Suppressor macrophage treated with lipopolysaccharide for 1 hour (primary cell): ENCODE measurements around the gene PAFAH1B1.
"Not testable (repeated sequence)": the region's sequence is repeated elsewhere in the genome, so short reads cannot be mapped to it uniquely, and the experiment has no call there.

Experiments used
- DNase-seq, 3 donors: peaks; one replicate each; pipeline ENCODE4 v3.0.0-alpha.2; 2020 to 2022

Gene PAFAH1B1

DNA sequence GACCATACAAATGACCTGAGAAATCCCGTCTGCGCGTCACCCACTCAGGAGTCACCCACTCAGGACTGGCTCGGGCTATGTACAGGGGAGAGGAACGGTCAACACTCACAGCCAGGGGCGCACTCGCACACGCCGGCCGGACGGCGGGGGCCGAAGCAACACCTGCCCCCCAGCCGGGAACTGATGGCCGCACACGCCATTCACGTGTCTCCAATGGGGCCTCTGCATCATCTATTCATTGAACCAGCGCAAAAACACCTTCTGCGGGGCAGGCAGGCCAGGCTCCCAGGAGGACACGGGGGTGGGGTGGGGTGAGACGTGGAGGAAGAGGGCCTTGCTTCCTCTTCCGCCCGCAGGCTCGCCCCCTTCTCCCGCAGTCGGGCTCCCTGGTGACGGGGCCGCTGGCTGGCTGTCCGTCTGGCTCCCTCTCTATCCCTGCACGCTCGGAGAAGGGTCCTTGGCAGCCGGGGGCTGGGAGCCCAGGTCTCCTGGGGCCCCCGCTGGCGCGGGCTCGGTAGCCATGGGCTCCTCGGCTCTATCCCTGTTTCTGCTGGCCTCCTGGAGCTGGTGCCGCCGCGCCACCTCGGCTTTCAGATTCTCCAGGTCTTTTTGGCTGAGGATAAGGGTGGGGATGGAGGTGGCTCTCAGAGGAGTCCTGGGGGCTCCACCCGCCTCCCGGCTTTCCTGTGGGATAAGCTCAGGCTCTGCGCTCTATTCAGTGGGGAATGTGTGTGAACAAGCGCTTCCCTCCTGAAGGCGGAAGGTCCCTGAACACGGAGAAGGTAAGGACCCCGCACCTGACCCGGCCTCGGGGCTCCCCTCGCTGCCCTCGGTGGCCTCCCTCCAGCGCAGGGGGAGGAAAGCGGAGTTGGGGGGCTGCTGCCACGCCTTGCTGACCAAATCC is 97.0 kb downstream of the PAFAH1B1 start:
- no peak for DNase-seq

DNA sequence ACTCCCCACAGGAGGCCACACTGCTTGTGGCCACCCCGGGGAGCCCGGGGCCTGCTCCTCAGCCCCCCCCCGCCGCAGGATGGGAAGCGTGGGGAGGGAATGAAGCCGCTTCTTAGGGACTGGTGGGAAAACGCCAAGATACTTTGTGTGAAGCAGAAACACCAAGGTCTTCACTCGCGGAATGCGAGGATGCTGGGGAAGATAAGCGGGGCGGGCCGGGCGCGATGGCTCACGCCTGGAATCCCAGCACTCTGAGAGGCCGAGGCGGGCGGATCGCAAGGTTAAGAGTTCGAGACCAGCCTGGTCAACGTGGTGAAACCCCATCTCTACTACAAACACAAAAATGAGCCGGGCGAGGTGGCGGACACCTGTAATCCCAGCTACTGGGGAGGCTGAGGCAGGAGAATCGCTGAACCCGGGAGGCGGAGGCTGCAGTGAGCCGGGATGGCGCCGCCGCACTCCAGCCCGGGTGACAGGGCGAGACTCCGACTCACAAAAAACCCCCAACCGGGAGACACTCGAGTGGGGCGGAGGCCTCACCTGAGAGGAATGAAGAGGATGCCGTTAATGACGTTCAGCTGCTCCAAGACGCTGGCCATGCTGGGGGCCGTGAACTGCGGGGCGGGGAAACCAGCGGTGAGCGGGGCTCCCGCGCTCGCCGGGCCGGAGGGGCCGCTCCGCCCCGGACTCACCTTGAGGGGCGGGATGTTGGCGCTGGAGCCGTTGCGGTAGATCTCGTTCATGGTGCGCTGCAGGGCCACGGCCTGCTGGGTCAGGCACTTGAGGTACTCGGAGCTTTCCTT is 97.8 kb downstream of the PAFAH1B1 start:
- DNase-seq: no peak

DNA sequence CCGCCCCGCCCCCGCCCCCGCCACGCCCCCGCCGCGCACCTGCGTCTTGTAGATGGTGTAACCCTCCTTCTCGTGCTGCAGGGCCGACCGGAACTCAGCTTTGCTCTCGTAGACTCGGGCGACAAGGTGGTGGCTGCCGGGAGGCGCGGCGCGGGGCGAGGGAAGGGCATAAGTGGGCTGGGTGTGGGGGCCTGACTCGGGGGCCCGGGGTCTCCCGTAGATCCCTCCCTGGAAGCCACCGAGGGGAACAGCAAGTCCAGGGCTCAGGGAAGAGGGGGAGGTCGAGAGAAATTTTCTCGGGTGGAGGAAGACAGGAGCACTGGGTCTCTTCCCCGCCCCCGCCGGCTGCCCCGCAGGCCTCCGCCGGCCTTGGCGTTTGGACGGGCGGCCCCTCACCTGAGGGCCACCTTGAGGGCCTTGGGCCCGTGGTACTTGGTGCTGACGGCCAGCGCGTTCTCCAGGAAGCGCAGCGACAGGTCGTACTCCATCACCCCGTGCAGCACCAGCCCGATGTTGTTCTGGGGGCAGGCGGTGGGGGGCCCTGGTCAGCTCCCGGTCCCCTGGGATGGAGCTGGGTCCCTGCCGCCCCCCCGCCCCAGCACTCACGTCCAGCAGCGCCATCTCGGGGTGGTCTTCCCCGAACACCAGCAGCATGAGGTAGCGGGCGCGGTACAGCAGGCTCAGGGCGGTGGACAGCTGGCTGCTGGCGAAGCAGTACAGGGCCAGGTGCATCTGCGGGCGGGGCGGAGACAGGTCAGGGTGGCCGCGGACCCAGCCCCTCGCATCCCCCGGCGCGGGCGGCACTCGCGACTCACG is 98.7 kb downstream of the PAFAH1B1 start:
- DNase-seq: no peak

DNA sequence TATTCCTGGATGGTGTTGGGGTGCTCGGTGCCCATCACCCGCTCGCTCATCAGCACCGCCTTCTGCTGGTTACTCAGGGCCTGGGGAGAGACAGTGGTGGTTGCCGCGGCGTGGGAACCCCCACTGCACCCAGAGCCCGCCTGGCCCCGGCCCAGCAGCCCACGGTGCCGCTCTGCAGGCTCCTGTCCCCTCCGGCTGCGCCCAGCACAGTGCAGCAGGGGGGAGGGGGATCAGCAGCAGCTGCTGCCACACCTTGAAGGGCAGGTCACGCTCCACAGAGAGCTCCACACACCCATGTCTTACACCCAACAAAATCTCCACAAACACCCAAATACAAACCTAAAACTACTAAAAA is 99.3 kb downstream of the PAFAH1B1 start:
- DNase-seq: no peak

DNA sequence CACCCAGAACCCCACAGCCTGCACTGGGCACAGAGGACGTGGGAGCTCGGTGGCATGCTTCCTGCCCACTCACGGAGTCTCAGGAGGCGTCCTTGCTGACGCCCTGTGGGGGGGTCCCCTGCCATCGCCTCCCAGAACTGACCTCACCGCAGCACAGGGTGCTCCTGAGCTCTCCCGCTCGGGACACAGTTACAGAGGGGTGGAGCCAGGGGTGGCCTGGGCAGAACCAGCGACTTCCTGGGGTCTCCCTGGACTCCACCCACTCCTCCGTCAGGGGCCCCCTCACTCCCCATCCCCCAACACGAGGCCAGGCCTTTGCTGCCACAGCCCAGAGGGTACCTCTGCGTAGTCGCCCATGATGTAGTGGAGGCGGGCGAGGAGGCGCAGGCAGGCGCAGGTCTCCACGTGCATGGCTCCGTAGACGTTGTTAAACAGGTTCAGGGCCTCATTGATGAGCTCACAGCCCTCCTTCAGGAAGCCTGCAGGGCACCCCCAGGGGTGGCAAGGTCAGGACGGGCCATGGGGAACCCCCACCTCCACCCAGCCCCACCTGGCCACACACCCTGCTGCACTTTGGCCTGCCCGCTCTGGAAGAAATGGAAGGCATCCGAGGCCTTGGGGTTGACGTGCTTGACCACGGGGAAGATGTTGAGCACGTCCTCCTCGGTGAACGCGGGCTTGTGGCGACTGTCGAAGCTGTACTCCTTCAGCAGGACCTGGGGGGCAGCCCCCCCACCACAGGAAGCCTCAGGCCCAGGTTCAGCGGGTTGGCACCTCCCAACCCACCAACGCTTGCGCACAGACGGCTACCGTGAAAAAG is 100.3 kb downstream of the PAFAH1B1 start:
- no peak for DNase-seq

DNA sequence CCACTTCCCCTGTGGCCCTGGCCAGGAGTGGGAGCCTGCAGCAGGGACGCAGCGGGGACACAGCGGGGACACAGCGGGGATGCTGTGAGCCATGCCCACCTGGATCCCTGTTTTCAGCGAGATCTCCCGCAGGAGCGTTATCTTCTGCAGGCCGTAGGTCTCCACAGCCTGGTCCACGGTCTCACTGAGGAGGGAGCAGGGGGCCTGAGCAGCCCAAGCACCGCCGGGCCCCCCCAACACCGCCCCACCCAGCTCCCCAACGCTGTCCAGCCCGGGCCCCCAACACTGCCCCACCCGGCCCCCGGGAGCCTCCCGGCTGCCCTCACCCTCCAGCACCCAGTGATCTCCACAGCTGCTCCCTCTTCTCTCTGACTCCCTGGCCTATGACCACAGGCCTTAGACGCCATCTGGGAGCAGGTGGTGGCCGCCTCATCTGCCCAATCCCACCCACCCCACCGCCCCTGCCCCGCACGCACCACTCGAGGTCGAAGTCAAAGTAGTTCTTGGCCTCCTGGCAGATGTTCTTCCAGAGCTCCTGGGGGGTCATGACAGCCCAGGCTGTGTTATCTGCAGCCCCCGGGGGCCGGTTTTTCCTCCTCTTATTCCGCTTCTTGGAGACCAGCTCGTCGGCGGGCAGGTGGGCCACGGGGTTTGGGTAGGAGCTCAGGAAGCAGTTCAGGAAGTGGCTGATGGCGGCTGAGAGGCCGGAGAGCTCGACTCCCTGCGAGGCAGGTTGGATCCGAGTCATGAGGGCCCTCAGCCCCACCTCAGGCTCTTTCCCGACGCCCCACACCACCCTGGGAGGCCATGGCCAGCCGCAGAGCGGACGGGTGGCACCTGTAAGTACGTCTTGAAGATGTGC is 101.2 kb downstream of the PAFAH1B1 start:
- DNase-seq: no peak

DNA sequence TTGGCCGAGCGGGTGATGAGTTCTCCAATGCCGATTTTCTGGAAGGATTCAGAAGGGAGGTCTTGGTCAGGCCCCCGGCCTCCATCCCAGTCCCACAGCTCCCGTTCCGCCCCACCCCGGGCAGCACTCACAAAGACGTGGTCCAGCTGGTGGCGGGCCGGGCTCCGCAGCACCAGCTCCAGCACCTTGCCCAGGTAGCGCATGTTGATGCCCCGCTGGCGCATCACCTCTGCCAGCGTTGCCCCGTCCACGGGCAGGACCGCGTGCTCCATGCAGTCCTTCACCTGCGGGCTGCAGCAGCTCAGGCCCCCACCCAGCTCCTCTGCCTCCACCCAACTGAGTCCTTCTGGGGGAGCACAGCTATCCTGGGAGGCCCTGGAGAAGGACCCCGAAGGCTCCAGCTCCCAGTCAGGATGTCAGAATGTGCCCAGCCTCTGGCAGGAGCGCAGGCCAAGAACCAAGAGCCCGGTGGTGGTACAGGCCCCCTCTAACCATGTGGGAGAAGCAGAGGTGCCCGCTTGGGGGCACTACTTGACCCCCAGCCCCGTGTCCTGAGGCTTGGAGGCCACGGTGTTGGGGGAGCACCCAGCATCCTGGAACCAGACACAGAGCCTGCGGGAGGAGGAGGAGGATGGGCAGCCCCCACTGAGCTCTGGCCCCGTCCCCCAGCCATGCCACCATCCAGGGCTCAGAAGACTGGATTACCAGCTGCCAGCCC is 101.9 kb downstream of the PAFAH1B1 start:
- DNase-seq: no peak

DNA sequence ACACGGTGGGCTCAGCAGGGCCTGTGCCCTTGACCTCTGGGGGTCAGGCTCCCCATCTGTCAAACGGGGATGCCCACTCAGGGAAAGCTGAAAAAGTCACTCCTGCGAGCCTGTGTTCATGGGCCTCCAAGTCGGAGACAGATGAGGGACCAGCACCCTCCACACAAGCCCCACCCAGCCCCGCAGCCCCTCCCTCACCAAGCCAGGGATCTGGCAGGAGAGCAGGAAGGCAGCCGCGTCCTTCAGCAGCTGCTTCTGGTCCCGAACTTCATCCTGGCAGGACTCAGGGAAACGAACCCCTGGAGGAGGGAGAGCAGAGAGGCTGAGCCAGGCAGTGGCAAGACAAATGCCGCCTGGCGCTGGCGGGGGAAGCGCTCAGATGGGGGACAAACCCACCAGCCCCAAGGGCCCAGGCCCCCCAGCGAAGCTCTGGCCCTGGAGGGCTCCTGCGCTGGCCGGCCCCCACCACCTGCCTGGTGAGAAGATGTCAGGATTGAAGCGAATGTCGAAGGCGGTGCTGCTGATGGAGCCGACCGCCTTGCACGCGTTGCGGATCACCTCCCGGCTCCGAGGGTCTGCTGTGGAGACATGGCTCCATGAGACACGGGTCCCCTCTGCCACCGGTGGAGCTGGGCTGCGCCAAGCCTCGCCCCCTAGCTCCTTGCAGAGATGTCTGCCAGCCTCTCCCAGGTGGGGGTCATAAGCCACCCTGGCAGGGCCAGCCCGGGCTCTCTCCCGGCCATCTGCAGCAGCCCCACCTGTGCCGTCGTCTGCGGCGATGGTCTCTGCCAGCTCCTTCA is 102.7 kb downstream of the PAFAH1B1 start:
- DNase-seq: no peak

DNA sequence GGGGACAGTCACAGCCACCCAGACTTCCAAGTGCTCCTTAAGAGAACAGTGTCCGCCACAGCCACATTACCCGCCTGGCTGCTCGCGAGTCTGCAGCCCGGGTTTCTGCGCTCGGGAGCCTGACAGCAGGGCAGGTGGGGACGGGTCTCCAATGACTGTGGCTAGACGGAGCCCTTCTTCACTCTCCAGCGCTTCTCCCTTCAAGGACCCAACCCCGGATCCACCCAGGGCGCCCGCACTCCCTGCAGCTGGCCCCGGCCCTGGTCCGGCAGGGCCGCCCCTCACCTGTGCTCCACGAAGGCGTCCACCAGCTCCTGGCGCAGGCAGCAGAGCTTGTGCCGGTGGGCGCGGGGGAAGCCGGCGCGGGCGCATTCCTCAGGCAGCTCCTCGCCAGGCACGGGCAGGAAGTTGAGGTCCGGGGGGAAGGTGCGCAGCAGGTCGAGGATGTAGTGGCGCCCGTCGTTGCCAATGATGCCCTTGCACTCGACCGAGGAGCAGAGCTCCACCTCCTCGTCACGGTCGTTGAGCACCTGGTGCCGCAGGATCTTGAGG is 104.2 kb downstream of the PAFAH1B1 start:
- DNase-seq: no peak

DNA sequence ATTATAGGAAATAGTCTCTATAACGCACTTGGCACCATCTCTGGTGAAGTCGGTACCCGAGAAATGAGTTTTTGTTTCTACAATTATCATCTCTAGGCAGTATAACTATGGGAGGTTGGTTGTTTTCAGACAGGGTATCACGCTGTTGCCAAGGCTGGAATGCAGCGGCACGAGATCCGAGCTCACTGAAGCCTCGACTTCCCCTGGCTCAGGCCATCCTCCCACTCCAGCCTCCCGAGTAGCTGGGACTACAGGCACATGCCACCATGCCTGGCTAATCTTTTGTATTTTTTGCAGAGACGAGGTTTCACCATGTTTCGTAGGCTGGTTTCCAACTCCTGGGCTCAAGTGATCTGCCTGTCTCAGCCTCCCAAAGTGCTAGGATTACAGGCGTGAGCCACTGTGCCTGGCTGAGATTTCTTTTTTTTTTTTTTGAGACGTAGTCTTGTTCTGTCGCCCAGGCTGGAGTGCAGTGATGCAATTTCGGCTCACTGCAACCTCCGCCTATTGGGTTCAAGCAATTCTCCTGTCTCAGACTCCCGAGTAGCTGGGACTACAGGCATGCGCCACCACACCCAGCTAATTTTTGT is 105.9 kb downstream of the PAFAH1B1 start:
- not testable (repeated sequence) for DNase-seq

DNA sequence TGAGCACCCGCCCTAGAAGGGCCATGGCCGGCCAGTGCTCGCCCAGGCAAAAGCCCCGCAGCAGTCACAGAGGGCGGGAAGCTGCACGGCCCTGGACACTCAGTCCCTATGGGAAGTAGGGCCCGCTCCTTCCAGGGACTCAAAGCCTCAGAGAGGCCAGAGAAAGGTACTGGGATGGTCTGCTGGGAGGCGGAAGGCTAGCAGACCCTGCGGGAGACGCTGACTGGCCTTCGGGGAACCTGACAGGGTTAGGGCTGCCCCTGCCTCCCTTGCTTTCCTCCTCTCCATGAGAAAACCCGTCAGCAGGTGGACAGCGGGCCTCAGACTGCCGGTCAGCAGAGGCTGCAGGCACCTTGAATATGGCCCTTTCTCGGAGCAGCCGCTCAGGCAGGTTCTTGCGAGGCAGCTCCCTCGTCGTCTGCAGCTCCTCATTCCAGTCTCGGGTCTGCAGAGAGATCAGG is 106.6 kb downstream of the PAFAH1B1 start:
- no peak for DNase-seq

DNA sequence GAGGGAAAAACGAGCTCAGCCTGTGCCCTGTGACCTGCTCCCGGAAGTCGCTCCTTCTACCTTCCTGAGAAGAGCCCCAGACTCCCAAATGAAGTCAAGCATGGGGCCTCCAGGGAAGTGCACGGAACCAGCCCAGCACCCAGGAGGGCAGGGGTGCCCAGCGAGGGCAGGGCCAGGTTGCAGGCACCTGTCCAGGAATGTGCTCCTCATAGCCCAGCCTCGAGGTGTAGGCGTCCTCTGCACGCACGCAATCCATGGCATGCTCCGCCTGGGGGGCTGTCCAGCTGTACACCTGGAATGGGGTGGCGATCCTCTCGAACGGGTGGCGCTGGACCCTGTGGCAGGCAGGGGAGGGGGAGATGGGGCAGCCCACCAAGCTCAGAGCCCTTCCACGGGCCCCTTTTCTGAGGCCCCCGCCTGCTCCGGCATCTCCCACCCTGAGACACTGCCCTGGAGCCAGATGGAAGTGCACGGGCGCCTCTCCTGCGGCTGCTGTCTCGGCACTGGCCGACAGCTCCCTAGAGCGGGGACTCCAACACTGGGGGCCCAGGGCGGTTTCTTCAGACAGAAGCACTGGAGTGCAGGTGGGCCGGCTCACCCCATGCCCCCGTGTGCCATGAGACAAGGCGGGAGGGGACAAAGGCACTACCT is 107.2 kb downstream of the PAFAH1B1 start:
- no peak for DNase-seq

DNA sequence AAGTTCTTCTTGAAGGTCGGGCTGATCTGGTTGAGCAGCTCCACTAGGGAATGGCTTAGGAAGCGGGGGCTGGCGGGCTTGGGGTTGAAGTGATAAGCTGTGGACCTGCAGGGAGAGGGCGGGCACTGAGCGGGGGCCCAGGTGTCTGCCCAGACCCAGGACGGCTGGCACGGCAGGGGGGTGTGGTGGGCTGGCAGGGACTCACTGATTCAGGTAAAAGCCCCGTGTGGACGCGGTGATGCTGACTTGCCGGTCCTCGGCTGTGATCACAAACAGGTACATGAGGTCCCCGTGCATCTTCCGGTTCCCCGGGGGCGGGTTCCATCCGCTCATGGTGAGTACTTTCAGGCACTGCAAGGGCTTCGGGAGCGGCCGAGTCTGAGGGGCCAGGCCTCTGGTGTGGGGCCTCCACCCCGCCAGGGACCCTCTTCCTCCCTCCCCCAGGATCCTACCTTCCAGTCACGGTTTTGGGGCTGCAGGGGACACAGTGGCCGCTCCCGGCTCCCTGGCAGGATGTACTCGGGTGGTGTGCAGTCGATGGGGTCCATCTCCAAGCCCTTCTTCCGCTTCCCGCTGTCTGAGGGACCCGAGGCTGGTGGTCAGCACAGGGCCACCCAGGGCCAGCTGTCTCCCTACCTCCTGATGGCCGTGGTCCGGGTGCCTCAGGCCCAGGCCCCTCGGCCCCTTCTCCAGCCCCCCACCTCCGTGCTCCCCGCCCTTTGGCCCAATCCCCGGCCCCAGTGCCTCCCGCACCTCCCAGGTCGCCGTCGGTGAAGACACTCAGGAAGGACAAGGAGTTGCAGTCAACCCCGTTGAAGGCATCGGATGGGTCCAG is 107.9 kb downstream of the PAFAH1B1 start:
- no peak for DNase-seq

DNA sequence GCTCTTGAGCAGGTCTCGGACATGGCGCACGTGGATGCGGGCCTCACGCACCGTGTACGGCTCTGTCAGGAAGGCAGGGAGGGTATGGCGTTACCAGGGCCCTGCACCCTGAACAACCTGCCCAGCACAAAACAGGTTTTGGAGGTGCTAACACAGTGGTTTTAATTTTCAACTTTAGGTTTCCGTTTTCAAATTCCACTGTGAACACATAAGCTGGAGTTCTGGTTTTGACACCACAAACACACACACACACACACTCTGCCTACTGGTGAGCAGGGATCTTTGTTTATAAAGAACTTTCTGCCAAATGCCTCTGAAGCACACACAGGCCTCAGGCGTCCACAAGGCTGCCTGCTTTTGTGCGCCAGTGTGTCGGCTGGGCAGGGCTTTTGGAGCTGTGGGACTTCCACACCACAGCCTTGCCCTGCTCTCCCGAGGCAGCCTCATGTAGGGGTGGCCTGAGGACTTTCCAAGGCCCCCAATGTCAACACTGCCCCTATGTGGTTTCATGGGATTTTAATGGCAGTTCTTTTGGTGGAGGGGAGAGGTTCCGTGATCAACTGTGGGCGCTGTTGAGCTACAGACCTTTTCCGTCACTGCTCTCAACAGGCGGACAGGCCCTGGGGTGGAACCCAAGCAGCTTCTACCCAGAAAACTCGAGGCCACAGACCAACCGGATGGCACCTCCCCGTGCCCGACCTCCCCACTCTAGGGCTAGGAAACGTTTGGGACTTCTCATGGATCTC is 108.7 kb downstream of the PAFAH1B1 start:
- no peak for DNase-seq

DNA sequence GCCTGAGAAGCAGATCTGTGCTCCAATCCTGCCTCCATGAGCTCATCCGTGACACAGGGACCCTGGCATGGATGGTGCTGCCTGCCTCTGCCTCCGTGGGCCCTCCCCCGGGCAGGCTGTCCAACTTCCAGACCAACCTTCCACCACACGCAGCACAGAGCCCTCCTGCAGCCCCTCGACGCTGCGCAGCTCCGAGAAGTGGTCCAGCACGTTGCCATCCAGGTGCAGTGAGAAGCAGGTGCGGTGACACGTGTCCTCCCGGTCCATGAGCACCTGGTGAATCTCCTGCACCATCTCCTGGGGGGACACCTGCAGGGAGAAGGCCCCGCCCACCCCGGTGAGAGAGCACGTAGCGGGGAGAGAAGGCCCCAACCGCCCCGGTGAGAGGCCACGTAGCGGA is 109.7 kb downstream of the PAFAH1B1 start:
- no peak for DNase-seq

DNA sequence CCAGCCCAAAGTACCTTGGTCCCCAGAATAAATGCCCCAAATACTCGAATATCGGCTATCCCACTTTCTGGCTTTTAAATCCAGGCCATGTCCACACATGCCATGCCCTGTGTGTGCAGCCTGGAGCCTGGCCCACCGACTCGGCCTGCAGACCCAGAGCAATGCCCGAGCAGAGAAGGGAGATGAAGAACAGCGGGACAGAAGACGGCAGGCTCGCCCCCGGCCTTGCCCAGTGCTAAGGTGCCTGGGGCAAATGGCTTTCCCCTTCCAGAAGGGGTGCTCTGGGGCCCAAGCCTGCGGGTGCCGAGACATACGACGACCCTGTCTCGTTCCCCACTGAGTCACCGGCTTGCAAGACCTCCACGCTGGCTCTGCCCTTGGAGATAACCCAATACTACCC is 110.2 kb downstream of the PAFAH1B1 start:
- DNase-seq: no peak
